HG03175 (cell line): ENCODE measurements around the gene SCARF1.
A peak's percentile ranks its signal among the peaks of the same experiment; 100 is the strongest.
"Not testable (repeated sequence)": the region's sequence is repeated elsewhere in the genome, so short reads cannot be mapped to it uniquely, and the experiment has no call there.

Experiments used
- ATAC-seq: cut with Tn5 transposase; IDR thresholded peaks from one replicate; pipeline ENCODE4 v1.9.1; 2021; ENCODE audit warnings: mild to moderate bottlenecking, moderate library complexity; ENCODE audit not compliant: unreplicated experiment

SCARF1 gene

GRCh38 chr17:1645207-1646171 lies at the start of gene SCARF1:
Gene SCARF1 (minus strand): TSS chr17:1645732. CDS start chr17:1645697, 35 bp downstream.
- ATAC-seq, result no peak

- no peak for ATAC-seq
Observed at GRCh38 chr17:1693339-1693738, 47.8 kb upstream of the SCARF1 start.

GRCh38 chr17:1690544-1691221 lies 45.2 kb upstream of the SCARF1 start:
- no peak for ATAC-seq

GRCh38 chr17:1688405-1688804 lies 42.9 kb upstream of the SCARF1 start:
- ATAC-seq, result not testable (repeated sequence)

- no peak for ATAC-seq
Observed at GRCh38 chr17:1686086-1686485, 40.6 kb upstream of the SCARF1 start.

GRCh38 chr17:1684378-1685189 lies 39.1 kb upstream of the SCARF1 start, which contains the start of gene PRPF8:
Gene PRPF8 (minus strand): TSS chr17:1684867. CDS start chr17:1684571, 296 bp downstream.
- peak; percentile 98 for ATAC-seq

GRCh38 chr17:1683459-1683858 lies 37.9 kb upstream of the SCARF1 start:
- no peak for ATAC-seq

- ATAC-seq, result no peak
Observed at GRCh38 chr17:1676401-1676800, 30.9 kb upstream of the SCARF1 start.

- ATAC-seq, result no peak
Observed at GRCh38 chr17:1673041-1673785, 27.7 kb upstream of the SCARF1 start.

GRCh38 chr17:1663934-1664333 lies 18.4 kb upstream of the SCARF1 start:
- not testable (repeated sequence) for ATAC-seq

GRCh38 chr17:1661045-1661444 lies 15.5 kb upstream of the SCARF1 start:
- ATAC-seq, result no peak

- no peak for ATAC-seq
Observed at GRCh38 chr17:1658100-1658499, 12.6 kb upstream of the SCARF1 start.

GRCh38 chr17:1653735-1654134 lies 8.2 kb upstream of the SCARF1 start:
- no peak for ATAC-seq

GRCh38 chr17:1652794-1653193 lies 7.3 kb upstream of the SCARF1 start:
- not testable (repeated sequence) for ATAC-seq

GRCh38 chr17:1651559-1651844 lies 6.0 kb upstream of the SCARF1 start:
- no peak for ATAC-seq

- no peak for ATAC-seq
Observed at GRCh38 chr17:1650731-1651558, 5.4 kb upstream of the SCARF1 start.

GRCh38 chr17:1649844-1650501 lies 4.4 kb upstream of the SCARF1 start, which contains the start of gene RILP:
Gene RILP (minus strand): TSS chr17:1649866. CDS start chr17:1649804, 62 bp downstream.
- ATAC-seq, result peak; percentile 4

GRCh38 chr17:1648963-1649843 lies 3.7 kb upstream of the SCARF1 start:
- peak; percentile 47 for ATAC-seq
